Right lobe of liver (tissue), 6 donors: ENCODE results near the gene NUDT22. TPM values are rescaled to one million over a fixed set of nuclear protein-coding genes. Genes with fewer than 3 reads are reported as not detected.

Source experiments
- ATAC-seq, 4 donors: fragments of 200-7000 bp; cut with Tn5 transposase; one replicate each; pipeline ENCODE4 v1.9.1; 2020; ENCODE audit warnings: mild to moderate bottlenecking in 4 of 4, moderate library complexity in 4 of 4
- DNase-seq, 3 donors: peaks; one replicate each; pipeline ENCODE4 v3.0.0-alpha.2; 2020
- H3K27ac ChIP-seq, 3 donors: fragments of 200-600 bp; one replicate each; pipeline ENCODE4 v1.8.0; 2022
- H3K27me3 ChIP-seq, 2 donors: fragments of 200-600 bp; one replicate each; pipeline ENCODE4 v1.8.0; 2022
- H3K36me3 ChIP-seq, 4 donors: fragments of 200-600 bp; sonication (generic) in 1 of 4; one replicate each; pipeline versions ENCODE4 v1.5.1 to v1.8.0; 2017 to 2022; ENCODE audit warnings: control low read depth in 1 of 4
- H3K4me1 ChIP-seq, 4 donors: fragments of 200-600 bp; sonication (generic) in 1 of 4; one replicate each; pipeline versions ENCODE4 v1.5.1 to v1.8.0; 2017 to 2022; ENCODE audit warnings: control low read depth in 1 of 4
- H3K4me3 ChIP-seq, 3 donors: fragments of 200-600 bp; one replicate each; pipeline ENCODE4 v1.8.0; 2022
- H3K9me3 ChIP-seq, 4 donors: fragments of 200-600 bp; sonication (generic) in 1 of 4; one replicate each; pipeline versions ENCODE4 v1.5.1 to v1.8.0; 2017 to 2022; ENCODE audit warnings: control low read depth in 1 of 4
- POLR2A ChIP-seq: fragments of 450-650 bp; IDR thresholded peaks from one replicate; pipeline ENCODE4 v1.6.1; 2017; ENCODE audit warnings: antibody characterized with exemption, mild to moderate bottlenecking
- WGBS: methylation state at CpG from one replicate; pipeline ENCODE4 v1.1.6; 2018; ENCODE audit warnings: low coverage, low lambda C conversion rate; ENCODE audit not compliant: insufficient coverage; ENCODE audit errors: missing lambda C conversion rate; 5-methylcytosine and 5-hydroxymethylcytosine counted together
- intact Hi-C, 2 donors: fragments of 100-400 bp; cut with DNase I; formaldehyde crosslinking; loops; one replicate each; pipeline versions ENCODE4 v1.11.2 to v1.14.1; 2022
- total RNA-seq, 6 experiments: library from RNA; depleted of rRNA in 2 of 6; stranded (reverse); fragments of >200 nt in 2 of 6; fragmentation: NEBNext Ultra II Directional in 3 of 6; extraction: Animal tissue kit (Norgen Biotek cat#: 25700) in 3 of 6; gene quantifications; one replicate each; pipeline versions ENCODE4 v1.1.0 to v1.2.4, GENCODE V29; 2016 to 2023
- TF ChIP-seq, protein P1 (sequence below), 4 donors: fragments of 200-600 bp in 3 of 4; fragments of 450-650 bp in 1 of 4; IDR thresholded peaks; one replicate each; pipeline versions ENCODE4 v1.5.1 to v1.8.0; 2016 to 2022; ENCODE audit warnings: antibody characterized with exemption in 4 of 4, mild to moderate bottlenecking in 2 of 4
- donor health status: DM: no; HTN: yes; CAD: no.
- donor health status: DM: no; HTN: no; CAD: no.
- donor health status: DM: no; HTN: no; CAD: no.
- donor health status: DM: no; HTN: yes; CAD: no.
- donor health status: DM: no; HTN: yes; CAD: no.

The NUDT22 gene
- total RNA-seq, 6 experiments from 2014 or later = 23.2 to 46.7 (median 32.1) TPM

DNA sequence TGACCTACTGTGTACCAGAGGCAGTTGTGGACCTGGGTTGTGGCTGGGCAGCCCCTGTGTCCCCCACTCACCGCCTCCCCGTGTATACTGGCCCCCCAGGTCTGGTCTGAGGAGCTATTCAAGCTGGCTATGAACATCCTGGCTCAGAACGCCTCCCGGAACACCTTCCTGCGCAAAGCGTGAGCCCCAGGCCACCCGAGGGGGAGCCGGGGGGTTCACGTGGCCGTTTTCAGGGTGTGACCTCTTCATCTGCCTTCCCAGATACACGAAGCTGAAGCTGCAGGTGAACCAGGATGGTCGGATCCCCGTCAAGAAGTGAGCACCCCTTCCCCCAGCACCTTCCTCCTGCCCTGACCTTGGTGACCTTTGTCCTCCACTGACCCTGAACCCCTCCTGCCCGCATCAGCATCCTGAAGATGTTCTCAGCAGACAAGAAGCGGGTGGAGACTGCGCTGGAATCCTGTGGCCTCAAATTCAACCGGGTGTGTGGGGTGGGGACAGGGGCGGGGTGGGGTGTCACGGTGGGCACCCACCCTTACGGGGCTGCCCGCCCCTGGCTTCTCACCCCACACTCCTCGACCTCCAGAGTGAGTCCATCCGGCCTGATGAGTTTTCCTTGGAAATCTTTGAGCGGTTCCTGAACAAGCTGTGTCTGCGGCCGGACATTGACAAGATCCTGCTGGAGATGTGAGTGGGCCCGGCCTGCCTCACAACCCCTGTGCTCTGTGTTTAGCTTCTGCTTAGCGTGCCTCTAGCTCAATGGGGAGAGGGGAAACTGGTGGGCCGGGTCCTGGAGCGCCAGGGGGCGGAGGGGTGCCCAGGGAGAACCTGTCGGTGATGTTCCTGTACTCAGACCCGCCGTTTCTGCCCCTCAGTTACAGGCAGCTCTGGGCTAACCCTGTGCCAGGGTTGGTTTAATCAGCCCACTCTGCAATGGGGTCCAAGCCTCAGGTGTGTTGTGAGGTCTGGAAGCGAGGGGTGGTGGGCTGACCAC, 29.4 kb downstream of the NUDT22 start:
- no peaks in the 10 kb centered on the region for H3K27me3 ChIP-seq
- ATAC-seq = no peak
- H3K4me3 ChIP-seq = no peak overlapping the region
- DNase-seq = no peak
- no peak overlapping the region for H3K27ac ChIP-seq
- peaks cover 0 to 7% (median 3%) of the 10 kb centered on the region in 4 donors for H3K4me1 ChIP-seq
- WGBS = 95% methylated on average over 4 of the region's 35 CpGs
- no peaks in the 10 kb centered on the region for H3K9me3 ChIP-seq
- peaks cover 0 to 5% (median 0%) of the 10 kb centered on the region in 4 donors for H3K36me3 ChIP-seq
- TF ChIP-seq, protein P1, sequence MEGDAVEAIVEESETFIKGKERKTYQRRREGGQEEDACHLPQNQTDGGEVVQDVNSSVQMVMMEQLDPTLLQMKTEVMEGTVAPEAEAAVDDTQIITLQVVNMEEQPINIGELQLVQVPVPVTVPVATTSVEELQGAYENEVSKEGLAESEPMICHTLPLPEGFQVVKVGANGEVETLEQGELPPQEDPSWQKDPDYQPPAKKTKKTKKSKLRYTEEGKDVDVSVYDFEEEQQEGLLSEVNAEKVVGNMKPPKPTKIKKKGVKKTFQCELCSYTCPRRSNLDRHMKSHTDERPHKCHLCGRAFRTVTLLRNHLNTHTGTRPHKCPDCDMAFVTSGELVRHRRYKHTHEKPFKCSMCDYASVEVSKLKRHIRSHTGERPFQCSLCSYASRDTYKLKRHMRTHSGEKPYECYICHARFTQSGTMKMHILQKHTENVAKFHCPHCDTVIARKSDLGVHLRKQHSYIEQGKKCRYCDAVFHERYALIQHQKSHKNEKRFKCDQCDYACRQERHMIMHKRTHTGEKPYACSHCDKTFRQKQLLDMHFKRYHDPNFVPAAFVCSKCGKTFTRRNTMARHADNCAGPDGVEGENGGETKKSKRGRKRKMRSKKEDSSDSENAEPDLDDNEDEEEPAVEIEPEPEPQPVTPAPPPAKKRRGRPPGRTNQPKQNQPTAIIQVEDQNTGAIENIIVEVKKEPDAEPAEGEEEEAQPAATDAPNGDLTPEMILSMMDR (IDR thresholded peaks at IDR 0.05) = no peak
- TF ChIP-seq POLR2A = no peak
- intact Hi-C loops = no loop called here

DNA sequence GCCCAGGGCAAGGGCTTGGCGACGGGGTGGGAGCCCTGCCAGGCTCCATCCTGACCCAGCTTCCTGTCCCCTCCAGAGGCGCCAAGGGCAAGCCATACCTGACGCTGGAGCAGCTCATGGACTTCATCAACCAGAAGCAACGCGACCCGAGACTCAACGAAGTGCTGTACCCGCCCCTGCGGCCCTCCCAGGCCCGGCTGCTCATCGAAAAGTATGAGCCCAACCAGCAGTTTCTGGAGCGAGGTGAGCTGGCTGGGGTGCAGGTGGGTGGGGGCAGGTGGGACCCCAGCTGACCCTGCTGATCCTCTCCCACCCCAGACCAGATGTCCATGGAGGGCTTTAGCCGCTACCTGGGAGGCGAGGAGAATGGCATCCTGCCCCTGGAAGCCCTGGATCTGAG, 30.2 kb downstream of the NUDT22 start:
- intact Hi-C loops = no loop called here
- peaks cover 0 to 5% (median 0%) of the 10 kb centered on the region in 4 donors for H3K36me3 ChIP-seq

DNA sequence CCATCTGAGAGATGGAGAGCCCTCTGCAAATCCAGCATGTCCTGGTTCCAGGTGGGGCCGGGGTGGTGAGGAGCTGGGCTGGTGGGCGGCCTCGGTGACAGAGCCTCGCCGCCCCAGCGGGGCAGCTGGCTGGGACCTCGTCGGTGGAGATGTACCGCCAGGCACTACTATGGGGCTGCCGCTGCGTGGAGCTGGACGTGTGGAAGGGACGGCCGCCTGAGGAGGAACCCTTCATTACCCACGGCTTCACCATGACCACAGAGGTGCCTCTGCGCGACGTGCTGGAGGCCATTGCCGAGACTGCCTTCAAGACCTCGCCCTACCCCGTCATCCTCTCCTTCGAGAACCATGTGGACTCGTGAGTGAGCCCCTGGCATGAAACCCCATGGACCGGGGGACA, 32.3 kb downstream of the NUDT22 start:
- Histone ChIP-seq H3K4me1 (no peaks in the 10 kb centered on the region), H3K36me3 (peaks cover 0 to 5% (median 0%) of the 10 kb centered on the region in 4 donors), H3K4me3 (no peak overlapping the region), H3K27me3 (no peaks in the 10 kb centered on the region), H3K9me3 (no peaks in the 10 kb centered on the region), H3K27ac (no peak overlapping the region)
- DNase-seq (no peak), ATAC-seq (no peak)
- no CpG with 5 or more reads among the region's 24 CpGs for WGBS
- intact Hi-C loops = no loop called here
- TF ChIP-seq POLR2A = no peak
- TF ChIP-seq, protein P1 (IDR thresholded peaks at IDR 0.05) = no peak

More for the DNA sequence above, 30.2 kb downstream of the NUDT22 start:
- Histone ChIP-seq H3K27me3 (no peaks in the 10 kb centered on the region), H3K4me1 (peaks cover 0 to 4% (median 0%) of the 10 kb centered on the region in 4 donors), H3K4me3 (no peak overlapping the region), H3K9me3 (no peaks in the 10 kb centered on the region), H3K27ac (no peak overlapping the region)
- DNase-seq = no peak
- ATAC-seq = no peak
- WGBS = no CpG with 5 or more reads among the region's 15 CpGs
- no peak for TF ChIP-seq POLR2A
- TF ChIP-seq, protein P1 (IDR thresholded peaks at IDR 0.05) = no peak

DNA sequence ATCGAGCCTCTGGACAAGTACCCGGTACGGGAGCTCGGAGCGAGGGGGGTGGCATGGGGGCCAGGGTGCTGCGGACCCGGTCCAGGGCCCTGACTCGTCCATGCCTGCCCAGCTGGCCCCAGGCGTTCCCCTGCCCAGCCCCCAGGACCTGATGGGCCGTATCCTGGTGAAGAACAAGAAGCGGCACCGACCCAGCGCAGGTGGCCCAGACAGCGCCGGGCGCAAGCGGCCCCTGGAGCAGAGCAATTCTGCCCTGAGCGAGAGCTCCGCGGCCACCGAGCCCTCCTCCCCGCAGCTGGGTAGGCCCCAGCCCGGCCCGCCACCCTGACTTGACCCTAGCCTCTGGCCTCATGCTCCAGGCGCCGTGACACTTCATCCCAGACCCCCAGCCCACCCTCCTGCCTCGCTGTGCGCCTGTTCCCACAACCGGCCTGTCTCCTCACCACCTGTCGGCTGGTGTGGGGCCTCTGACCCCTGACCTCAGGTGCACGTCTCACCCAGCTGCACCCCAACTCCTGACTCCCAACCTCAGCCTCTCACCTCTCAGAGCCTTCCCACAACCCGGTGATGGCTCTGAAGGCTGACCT, 33.0 kb downstream of the NUDT22 start:
- ATAC-seq = no peak
- Histone ChIP-seq H3K36me3 (peaks cover 0 to 5% (median 0%) of the 10 kb centered on the region in 4 donors), H3K9me3 (no peaks in the 10 kb centered on the region), H3K4me3 (no peak overlapping the region), H3K27me3 (no peaks in the 10 kb centered on the region), H3K4me1 (no peaks in the 10 kb centered on the region), H3K27ac (no peak overlapping the region)
- intact Hi-C loops = no loop called here
- TF ChIP-seq POLR2A = no peak
- TF ChIP-seq, protein P1 (IDR thresholded peaks at IDR 0.05) = no peak
- WGBS = 86% methylated on average over 8 of the region's 32 CpGs
- DNase-seq = no peak
